Neural cell (in vitro differentiated cells): ENCODE results near the gene DRICH1. TPM values are rescaled to one million over a fixed set of nuclear protein-coding genes. Genes with fewer than 3 reads are reported as not detected.
"Not testable (repeated sequence)": the region's sequence is repeated elsewhere in the genome, so short reads cannot be mapped to it uniquely, and the experiment has no call there.

Experiments
- H2AFZ ChIP-seq: fragments of 200-600, 300-800 bp; sonication (generic), shearing (Covaris generic); 2 replicates; pipeline ENCODE4 v1.6.0; 2014; ENCODE audit warnings: low read depth, mild to moderate bottlenecking, antibody characterized with exemption, low read length, moderate library complexity
- H3F3A ChIP-seq: fragments of 200-600 bp; shearing (Covaris generic); 2 replicates; pipeline ENCODE4 v1.6.1; 2016; ENCODE audit warnings: mild to moderate bottlenecking, moderate library complexity, mixed read lengths, antibody characterized with exemption, low read length; ENCODE audit not compliant: insufficient read depth, poor library complexity, severe bottlenecking
- H3K27ac ChIP-seq: fragments of 200-600, 300-800 bp; sonication (generic), shearing (Covaris generic); 2 replicates; pipeline ENCODE4 v1.5.1; 2014; ENCODE audit warnings: mild to moderate bottlenecking, low read length, moderate library complexity
- H3K27me3 ChIP-seq: fragments of 300-800, 200-600 bp; sonication (generic), shearing (Covaris generic); 2 replicates; pipeline ENCODE4 v1.6.0; 2014; ENCODE audit warnings: mild to moderate bottlenecking, low read depth, low read length, moderate library complexity; ENCODE audit not compliant: insufficient read depth
- H3K36me3 ChIP-seq: fragments of 300-800, 200-600 bp; sonication (generic), shearing (Covaris generic); 2 replicates; pipeline ENCODE4 v1.5.1; 2014; ENCODE audit warnings: mild to moderate bottlenecking, antibody characterized with exemption, low read length, moderate library complexity; ENCODE audit not compliant: insufficient read depth
- H3K4me2 ChIP-seq: fragments of 300-800, 200-600 bp; sonication (generic), shearing (Covaris generic); 2 replicates; pipeline ENCODE4 v1.6.0; 2014; ENCODE audit warnings: mild to moderate bottlenecking, low read length
- H3K4me3 ChIP-seq: fragments of 300-800, 200-600 bp; sonication (generic), shearing (Covaris generic); 2 replicates; pipeline ENCODE4 v1.5.1; 2014; ENCODE audit warnings: mild to moderate bottlenecking, low read length, moderate library complexity
- H3K79me2 ChIP-seq: fragments of 200-600 bp; shearing (Covaris generic); replicated peaks from 2 replicates; pipeline ENCODE4 v1.6.0; 2014; ENCODE audit warnings: mild to moderate bottlenecking, low read length, moderate library complexity; ENCODE audit not compliant: insufficient read depth
- H3K9ac ChIP-seq: fragments of 300-800, 200-600 bp; sonication (generic), shearing (Covaris generic); 2 replicates; pipeline ENCODE4 v1.6.1; 2016; ENCODE audit warnings: mild to moderate bottlenecking, low read length, mixed read lengths
- H3K9me2 ChIP-seq: fragments of 200-600 bp; shearing (Covaris generic); 2 replicates; pipeline ENCODE4 v1.6.1; 2016; ENCODE audit warnings: mild to moderate bottlenecking, low read length, mixed read lengths; ENCODE audit not compliant: insufficient read depth
- H3K9me3 ChIP-seq: fragments of 200-600, 300-800 bp; sonication (generic), shearing (Covaris generic); 2 replicates; pipeline ENCODE4 v1.6.1; 2016; ENCODE audit warnings: mild to moderate bottlenecking, mixed run types, low read length, moderate library complexity, mixed read lengths
- H4K20me1 ChIP-seq: fragments of 200-600 bp; shearing (Covaris generic); 2 replicates; pipeline ENCODE4 v1.6.1; 2016; ENCODE audit warnings: mild to moderate bottlenecking, mixed run types; ENCODE audit not compliant: insufficient read depth
- CTCF ChIP-seq: fragments of 450-650 bp; IDR thresholded peaks from 2 replicates; pipeline ENCODE4 v1.5.1; 2014; ENCODE audit warnings: antibody characterized with exemption, mild to moderate bottlenecking, moderate library complexity; ENCODE audit not compliant: poor library complexity, severe bottlenecking
- EP300 ChIP-seq: fragments of 450-650 bp; conservative IDR thresholded peaks from 2 replicates; pipeline ENCODE4 v1.6.1; 2014; ENCODE audit warnings: antibody characterized with exemption, mild to moderate bottlenecking, moderate library complexity; ENCODE audit not compliant: poor library complexity, severe bottlenecking
- EZH2 ChIP-seq: fragments of 200-600, 300-800 bp; shearing (Covaris generic), sonication (generic); IDR thresholded peaks from 2 replicates; pipeline ENCODE4 v1.6.1; 2014; ENCODE audit warnings: antibody characterized with exemption, low read length, borderline replicate concordance, mild to moderate bottlenecking; ENCODE audit not compliant: insufficient read depth, poor library complexity, severe bottlenecking
- MXI1 ChIP-seq: fragments of 450-650 bp; conservative IDR thresholded peaks from 2 replicates; pipeline ENCODE4 v1.6.1; 2014; ENCODE audit warnings: antibody characterized with exemption, mild to moderate bottlenecking; ENCODE audit not compliant: poor library complexity, severe bottlenecking
- POLR2AphosphoS5 ChIP-seq: IDR thresholded peaks from 2 replicates; pipeline ENCODE4 v1.6.1; 2012
- RAD21 ChIP-seq: fragments of 450-650 bp; conservative IDR thresholded peaks from 2 replicates; pipeline ENCODE4 v1.6.1; 2014; ENCODE audit warnings: antibody characterized with exemption, mild to moderate bottlenecking, moderate library complexity
- REST ChIP-seq: IDR thresholded peaks from 2 replicates; pipeline ENCODE4 v1.6.1; 2012; ENCODE audit warnings: borderline replicate concordance
- SMC3 ChIP-seq: fragments of 450-650 bp; conservative IDR thresholded peaks from 2 replicates; pipeline ENCODE4 v1.6.1; 2014; ENCODE audit warnings: antibody characterized with exemption, mild to moderate bottlenecking, moderate library complexity; ENCODE audit not compliant: poor library complexity
- TAF1 ChIP-seq: IDR thresholded peaks from 2 replicates; pipeline ENCODE4 v1.6.1; 2012; ENCODE audit warnings: low read depth
- polyA plus RNA-seq: library from polyadenylated mRNA; depleted of rRNA; stranded (reverse); fragments of >200 nt; gene quantifications from 2 replicates; pipeline ENCODE4 v1.2.3, GENCODE V29; 2014

The DRICH1 gene
- polyA plus RNA-seq, 1 donor from 2014 or later, result 0.48 TPM

- no peak overlapping the region for H3K4me2 ChIP-seq
- no peak overlapping the region for H2AFZ ChIP-seq
- no peak overlapping the region for H3K4me3 ChIP-seq
- no peaks in the 10 kb centered on the region for H3K9me2 ChIP-seq
- no peaks in the 10 kb centered on the region for H3K36me3 ChIP-seq
- no peaks in the 10 kb centered on the region for H3F3A ChIP-seq
- no peaks in the 10 kb centered on the region for H3K9me3 ChIP-seq
- H3K79me2 ChIP-seq, result no peaks in the 10 kb centered on the region
- TF ChIP-seq EZH2, result no peak
- no peak overlapping the region for H3K9ac ChIP-seq
- H4K20me1 ChIP-seq, result no peaks in the 10 kb centered on the region
- no peaks in the 10 kb centered on the region for H3K27me3 ChIP-seq
- H3K27ac ChIP-seq, result no peak overlapping the region
Measured at GRCh38 chr22:23670378-23671295, 38.5 kb upstream of the DRICH1 start.

GRCh38 chr22:23660381-23660780 is 28.3 kb upstream of the DRICH1 start:
- not testable (repeated sequence) for H3K9me3 ChIP-seq, H3K27ac ChIP-seq, H3K79me2 ChIP-seq, H3K36me3 ChIP-seq, H3K9ac ChIP-seq, H4K20me1 ChIP-seq, H3F3A ChIP-seq, H3K27me3 ChIP-seq, H2AFZ ChIP-seq, H3K4me3 ChIP-seq, H3K4me2 ChIP-seq, H3K9me2 ChIP-seq

- no peak for TF ChIP-seq EZH2
- TF ChIP-seq RAD21, result no peak
- TF ChIP-seq POLR2AphosphoS5, result no peak
- no peak for TF ChIP-seq MXI1
- no peak for TF ChIP-seq TAF1
- TF ChIP-seq REST, result no peak
- no peak for TF ChIP-seq EP300
- TF ChIP-seq SMC3, result no peak
- TF ChIP-seq CTCF, result no peak
- Histone ChIP-seq H2AFZ (no peak overlapping the region), H3K4me3 (no peak overlapping the region), H3K79me2 (no peaks in the 10 kb centered on the region), H3K27me3 (no peaks in the 10 kb centered on the region), H4K20me1 (no peaks in the 10 kb centered on the region), H3K36me3 (no peaks in the 10 kb centered on the region), H3K9ac (no peak overlapping the region), H3F3A (no peaks in the 10 kb centered on the region), H3K4me2 (no peak overlapping the region), H3K9me3 (no peaks in the 10 kb centered on the region), H3K9me2 (no peaks in the 10 kb centered on the region), H3K27ac (no peak overlapping the region)
Measured at GRCh38 chr22:23657727-23658126, 25.6 kb upstream of the DRICH1 start.
